ENCODE measurements around the gene CUEDC1.
"Not testable (repeated sequence)": the region's sequence is repeated elsewhere in the genome, so short reads cannot be mapped to it uniquely, and the experiment has no call there.

The CUEDC1 gene

GRCh38 chr17:57985675-57985974 lies 30.4 kb upstream of the CUEDC1 start:
- DNase-seq (ENCODE audit: low read depth, low spot score) = no peak

- DNase-seq (ENCODE audit: low read depth, low spot score) = no peak
Measured at GRCh38 chr17:57984936-57985674, 29.9 kb upstream of the CUEDC1 start.

GRCh38 chr17:57984261-57984890 lies 29.2 kb upstream of the CUEDC1 start:
- DNase-seq (ENCODE audit: low read depth, low spot score) = no peak

GRCh38 chr17:57983446-57983845 lies 28.2 kb upstream of the CUEDC1 start:
- DNase-seq (ENCODE audit: low read depth, low spot score) = no peak

GRCh38 chr17:57982452-57983170 lies 27.4 kb upstream of the CUEDC1 start:
- no peak for DNase-seq (ENCODE audit: low read depth, low spot score)

- DNase-seq (ENCODE audit: low read depth, low spot score) = no peak
Measured at GRCh38 chr17:57980522-57980921, 25.3 kb upstream of the CUEDC1 start.

- no peak for DNase-seq (ENCODE audit: low read depth, low spot score)
Measured at GRCh38 chr17:57979076-57979475, 23.9 kb upstream of the CUEDC1 start.

- DNase-seq (ENCODE audit: low read depth, low spot score) = no peak
Measured at GRCh38 chr17:57976594-57976993, 21.4 kb upstream of the CUEDC1 start.

- no peak for DNase-seq (ENCODE audit: low read depth, low spot score)
Measured at GRCh38 chr17:57975044-57975443, 19.8 kb upstream of the CUEDC1 start.

- not testable (repeated sequence) for DNase-seq (ENCODE audit: low read depth, low spot score)
Measured at GRCh38 chr17:57974053-57974824, 19.0 kb upstream of the CUEDC1 start.

- no peak for DNase-seq (ENCODE audit: low read depth, low spot score)
Measured at GRCh38 chr17:57972151-57972550, 16.9 kb upstream of the CUEDC1 start.

GRCh38 chr17:57971572-57971971 lies 16.4 kb upstream of the CUEDC1 start:
- DNase-seq (ENCODE audit: low read depth, low spot score) = no peak

GRCh38 chr17:57970710-57971109 lies 15.5 kb upstream of the CUEDC1 start:
- DNase-seq (ENCODE audit: low read depth, low spot score) = no peak

- DNase-seq (ENCODE audit: low read depth, low spot score) = no peak
Measured at GRCh38 chr17:57968456-57968855, 13.2 kb upstream of the CUEDC1 start.

GRCh38 chr17:57966875-57967274 lies 11.7 kb upstream of the CUEDC1 start:
- DNase-seq (ENCODE audit: low read depth, low spot score) = no peak

- no peak for DNase-seq (ENCODE audit: low read depth, low spot score)
Measured at GRCh38 chr17:57966246-57966645, 11.0 kb upstream of the CUEDC1 start.

- no peak for DNase-seq (ENCODE audit: low read depth, low spot score)
Measured at GRCh38 chr17:57965521-57966160, 10.4 kb upstream of the CUEDC1 start.

GRCh38 chr17:57963149-57963511 lies 7.9 kb upstream of the CUEDC1 start:
- DNase-seq (ENCODE audit: low read depth, low spot score) = no peak

- no peak for DNase-seq (ENCODE audit: low read depth, low spot score)
Measured at GRCh38 chr17:57962279-57963148, 7.3 kb upstream of the CUEDC1 start.

- no peak for DNase-seq (ENCODE audit: low read depth, low spot score)
Measured at GRCh38 chr17:57959929-57960328, 4.7 kb upstream of the CUEDC1 start.

- not testable (repeated sequence) for DNase-seq (ENCODE audit: low read depth, low spot score)
Measured at GRCh38 chr17:57958391-57958790, 3.2 kb upstream of the CUEDC1 start.

Measured in smooth muscle cell of the brain vasculature (primary cell).